HUES6 (cell line): ENCODE measurements around the gene SLX4IP.
A peak's percentile ranks its signal among the peaks of the same experiment; 100 is the strongest.

Experiments
- H3K27ac ChIP-seq: 2 replicates; pipeline ENCODE4 v1.7.0; 2013; ENCODE audit warnings: low read depth, mild to moderate bottlenecking, low read length, inconsistent platforms
- H3K27me3 ChIP-seq: 2 replicates; pipeline ENCODE4 v1.6.1; 2013; ENCODE audit warnings: low read length; ENCODE audit not compliant: control insufficient read depth, insufficient read depth
- H3K36me3 ChIP-seq: 2 replicates; pipeline ENCODE4 v1.6.1; 2013; ENCODE audit warnings: low read length; ENCODE audit not compliant: control insufficient read depth, insufficient read depth
- H3K4me1 ChIP-seq: 2 replicates; pipeline ENCODE4 v1.6.1; 2013; ENCODE audit warnings: low read length; ENCODE audit not compliant: control insufficient read depth, insufficient read depth
- H3K4me3 ChIP-seq: 2 replicates; pipeline ENCODE4 v1.5.1; 2013; ENCODE audit warnings: low read depth, low read length
- H3K9ac ChIP-seq: one replicate; pipeline ENCODE4 v1.6.1; 2013; ENCODE audit warnings: mild to moderate bottlenecking, low read length
- H3K9me3 ChIP-seq: 2 replicates; pipeline ENCODE4 v1.6.1; 2013; ENCODE audit warnings: low read depth, low read length; ENCODE audit not compliant: control insufficient read depth, insufficient read depth

The SLX4IP gene

GRCh38 chr20:10466855-10467254, 31.8 kb downstream of the SLX4IP start:
- Histone ChIP-seq H3K4me1 (peaks cover 64% of the 10 kb centered on the region), H3K4me3 (peak overlapping the region; percentile 17), H3K27ac (peak overlapping the region; percentile 85), H3K9ac (peak overlapping the region; percentile 35), H3K36me3 (0 out of 2 replicates have a peak, but pooled peaks cover 3% of the 10 kb centered on the region), H3K27me3 (no peaks in the 10 kb centered on the region), H3K9me3 (peaks cover 4% of the 10 kb centered on the region; the same call in 1 of the 2 replicates)

- Histone ChIP-seq H3K27me3 (no peaks in the 10 kb centered on the region), H3K36me3 (0 out of 2 replicates have a peak, but pooled peaks cover 3% of the 10 kb centered on the region), H3K4me1 (peaks cover 65% of the 10 kb centered on the region)
Observed at GRCh38 chr20:10467681-10468339, 32.7 kb downstream of the SLX4IP start.

GRCh38 chr20:10468340-10468845, 33.3 kb downstream of the SLX4IP start:
- Histone ChIP-seq H3K9me3 (peaks cover 4% of the 10 kb centered on the region; the same call in 1 of the 2 replicates), H3K27ac (peak overlapping the region; percentile 85), H3K4me3 (0 out of 2 replicates have a peak overlapping the region, but pooled peaks have one; percentile 6), H3K27me3 (no peaks in the 10 kb centered on the region), H3K36me3 (0 out of 2 replicates have a peak, but pooled peaks cover 3% of the 10 kb centered on the region), H3K9ac (peak overlapping the region; percentile 12), H3K4me1 (peaks cover 69% of the 10 kb centered on the region)

More at GRCh38 chr20:10467681-10468339, 32.7 kb downstream of the SLX4IP start:
- H3K4me3 ChIP-seq = 0 out of 2 replicates have a peak overlapping the region, but pooled peaks have one; percentile 6
- peaks cover 4% of the 10 kb centered on the region; the same call in 1 of the 2 replicates for H3K9me3 ChIP-seq
- H3K27ac ChIP-seq = peak overlapping the region; percentile 85
- H3K9ac ChIP-seq = peak overlapping the region; percentile 12

- H3K27me3 ChIP-seq = no peaks in the 10 kb centered on the region
- no peaks in the 10 kb centered on the region for H3K9me3 ChIP-seq
- H3K27ac ChIP-seq = peak overlapping the region; percentile 85; the same call in 1 of the 2 replicates
- no peaks in the 10 kb centered on the region for H3K36me3 ChIP-seq
- no peak overlapping the region for H3K4me3 ChIP-seq
- no peak overlapping the region for H3K9ac ChIP-seq
- H3K4me1 ChIP-seq = peaks cover 69% of the 10 kb centered on the region
Observed at GRCh38 chr20:10469056-10469455, 34.0 kb downstream of the SLX4IP start.

- Histone ChIP-seq H3K27me3 (no peaks in the 10 kb centered on the region), H3K4me3 (no peak overlapping the region), H3K9ac (peak overlapping the region; percentile 44), H3K9me3 (no peaks in the 10 kb centered on the region), H3K4me1 (peaks cover 72% of the 10 kb centered on the region), H3K27ac (no peak overlapping the region), H3K36me3 (no peaks in the 10 kb centered on the region)
Observed at GRCh38 chr20:10469599-10469998, 34.5 kb downstream of the SLX4IP start.

- no peaks in the 10 kb centered on the region for H3K27me3 ChIP-seq
- H3K9me3 ChIP-seq = no peaks in the 10 kb centered on the region
Observed at GRCh38 chr20:10470276-10470675, 35.2 kb downstream of the SLX4IP start.

GRCh38 chr20:10472871-10473270, 37.8 kb downstream of the SLX4IP start:
- H3K4me3 ChIP-seq = no peak overlapping the region

More at GRCh38 chr20:10470276-10470675, 35.2 kb downstream of the SLX4IP start:
- Histone ChIP-seq H3K4me1 (peaks cover 70% of the 10 kb centered on the region), H3K4me3 (no peak overlapping the region), H3K36me3 (no peaks in the 10 kb centered on the region), H3K9ac (no peak overlapping the region), H3K27ac (no peak overlapping the region)

GRCh38 chr20:10474606-10475184, 39.6 kb downstream of the SLX4IP start:
- Histone ChIP-seq H3K4me3 (no peak overlapping the region), H3K9me3 (no peaks in the 10 kb centered on the region), H3K27ac (no peak overlapping the region), H3K9ac (no peak overlapping the region), H3K36me3 (no peaks in the 10 kb centered on the region), H3K27me3 (no peaks in the 10 kb centered on the region), H3K4me1 (peaks cover 30% of the 10 kb centered on the region)

More at GRCh38 chr20:10472871-10473270, 37.8 kb downstream of the SLX4IP start:
- Histone ChIP-seq H3K9me3 (no peaks in the 10 kb centered on the region), H3K27me3 (no peaks in the 10 kb centered on the region), H3K9ac (no peak overlapping the region), H3K4me1 (peaks cover 44% of the 10 kb centered on the region), H3K27ac (no peak overlapping the region), H3K36me3 (no peaks in the 10 kb centered on the region)

- H3K36me3 ChIP-seq = no peaks in the 10 kb centered on the region
- no peaks in the 10 kb centered on the region for H3K9me3 ChIP-seq
- no peak overlapping the region for H3K9ac ChIP-seq
- H3K27me3 ChIP-seq = no peaks in the 10 kb centered on the region
- peaks cover 24% of the 10 kb centered on the region for H3K4me1 ChIP-seq
- no peak overlapping the region for H3K27ac ChIP-seq
- no peak overlapping the region for H3K4me3 ChIP-seq
Observed at GRCh38 chr20:10475225-10475624, 40.1 kb downstream of the SLX4IP start.

GRCh38 chr20:10476319-10476724, 41.2 kb downstream of the SLX4IP start:
- H3K4me3 ChIP-seq = no peak overlapping the region
- no peak overlapping the region for H3K9ac ChIP-seq
- H3K9me3 ChIP-seq = no peaks in the 10 kb centered on the region
- H3K36me3 ChIP-seq = no peaks in the 10 kb centered on the region
- no peak overlapping the region for H3K27ac ChIP-seq
- H3K4me1 ChIP-seq = peaks cover 20% of the 10 kb centered on the region
- no peaks in the 10 kb centered on the region for H3K27me3 ChIP-seq

GRCh38 chr20:10478205-10478604, 43.1 kb downstream of the SLX4IP start:
- Histone ChIP-seq H3K9me3 (no peaks in the 10 kb centered on the region), H3K9ac (no peak overlapping the region), H3K27ac (no peak overlapping the region), H3K36me3 (no peaks in the 10 kb centered on the region), H3K4me3 (no peak overlapping the region), H3K27me3 (no peaks in the 10 kb centered on the region), H3K4me1 (peaks cover 16% of the 10 kb centered on the region)
